Prostate gland (tissue), 2 donors: ENCODE data around the gene TMEM18.

Experiments
- CTCF ChIP-seq, 4 experiments: fragments of 200-600 bp in 2 of 4; fragments of 450-650 bp in 2 of 4; sonication (generic) in 2 of 4; IDR thresholded peaks; 1 replicate in 3 of 4; 2 replicates in 1 of 4; pipeline ENCODE4 v1.5.1; 2016 to 2019; ENCODE audit warnings: antibody characterized with exemption in 4 of 4, mild to moderate bottlenecking in 2 of 4, moderate library complexity in 2 of 4
- POLR2AphosphoS5 ChIP-seq: sonication (generic); formaldehyde crosslinking; IDR thresholded peaks from one replicate; pipeline ENCODE4 v1.6.1; 2017; ENCODE audit warnings: antibody characterized with exemption

- TF ChIP-seq CTCF (IDR thresholded peaks at IDR 0.05) (no peak), POLR2AphosphoS5 (no peak)
Measured at GRCh38 chr2:627926-628560, 49.2 kb downstream of the TMEM18 start.
